Thyroid gland (tissue), 4 donors: ENCODE measurements around the gene TYSND1. TPM values are rescaled to one million over a fixed set of nuclear protein-coding genes. Genes with fewer than 3 reads are reported as not detected.
A peak's percentile ranks its signal among the peaks of the same experiment; 100 is the strongest.

Source experiments
- DNase-seq, 2 donors: peaks; one replicate each; pipeline ENCODE4 v3.0.0-alpha.2; 2019
- H3K27ac ChIP-seq, 3 donors: fragments of 200-600 bp; sonication (generic); 1 replicate in 2 of 3; 2 replicates in 1 of 3; pipeline ENCODE4 v1.5.1; 2016 to 2019; ENCODE audit warnings: mild to moderate bottlenecking in 1 of 3, moderate library complexity in 1 of 3
- H3K27me3 ChIP-seq: fragments of 200-600 bp; sonication (generic); one replicate; pipeline ENCODE4 v1.5.1; 2019
- H3K36me3 ChIP-seq, 2 donors: fragments of 200-600 bp; sonication (generic); one replicate each; pipeline ENCODE4 v1.5.1; 2016 to 2019
- H3K4me1 ChIP-seq, 2 donors: fragments of 200-600 bp; sonication (generic); one replicate each; pipeline ENCODE4 v1.5.1; 2017 to 2019
- H3K4me3 ChIP-seq, 3 donors: fragments of 200-600 bp; sonication (generic); replicated peaks in 1 of 3; 1 replicate in 2 of 3; 2 replicates in 1 of 3; pipeline ENCODE4 v1.5.1; 2016; ENCODE audit warnings: mild to moderate bottlenecking in 1 of 3
- H3K9me3 ChIP-seq: fragments of 200-600 bp; sonication (generic); one replicate; pipeline ENCODE4 v1.5.1; 2017
- CTCF ChIP-seq, 6 experiments: fragments of 200-600 bp in 3 of 6; fragments of 450-650 bp in 3 of 6; sonication (generic) in 3 of 6; IDR thresholded peaks; one replicate each; pipeline ENCODE4 v1.5.1; 2016 to 2019; ENCODE audit warnings: antibody characterized with exemption in 6 of 6, mild to moderate bottlenecking in 2 of 6, inconsistent platforms in 1 of 6, moderate library complexity in 1 of 6
- POLR2A ChIP-seq, 2 donors: fragments of 450-650 bp; IDR thresholded peaks; one replicate each; pipeline ENCODE4 v1.6.1; 2017; ENCODE audit warnings: antibody characterized with exemption in 2 of 2, mild to moderate bottlenecking in 2 of 2, moderate library complexity in 1 of 2
- WGBS, 2 donors: methylation state at CpG; one replicate each; pipeline ENCODE4 v1.1.5; 2017; 5-methylcytosine and 5-hydroxymethylcytosine counted together
- intact Hi-C: fragments of 100-400 bp; cut with DNase I; formaldehyde crosslinking; loops from one replicate; pipeline ENCODE4 v1.15.1; 2023
- total RNA-seq, 4 donors: library from RNA; depleted of rRNA; stranded (reverse); fragments of >200 nt; gene quantifications; one replicate each; pipeline ENCODE4 v1.2.3, GENCODE V29; 2016

TYSND1 gene
- total RNA-seq, 4 donors from 2014 or later = 17.1 to 31.2 (median 25.1) TPM

DNA sequence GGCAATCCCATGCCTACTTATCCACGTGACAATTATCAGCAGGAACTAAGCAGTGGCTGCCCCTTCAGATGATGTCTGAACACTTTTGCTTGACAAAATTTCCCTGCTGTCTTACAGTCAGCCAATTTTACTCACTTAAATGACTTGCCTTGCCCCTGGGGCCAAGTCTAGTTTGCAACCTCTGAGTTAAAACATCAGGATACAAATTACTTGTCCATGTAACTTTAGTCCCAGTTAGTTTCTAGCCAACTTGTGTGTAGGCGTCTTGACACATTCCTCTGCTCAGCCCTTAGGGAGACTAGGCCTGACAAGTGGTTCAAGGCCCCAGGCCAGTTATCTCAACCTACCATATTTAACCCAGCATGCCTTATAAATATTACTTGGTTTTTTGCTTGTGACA lies 11.6 kb upstream of the TYSND1 start:
- Histone ChIP-seq H3K27ac (no peak overlapping the region), H3K9me3 (no peaks in the 10 kb centered on the region), H3K27me3 (no peaks in the 10 kb centered on the region), H3K36me3 (peaks cover 23 to 33% of the 10 kb centered on the region in 2 donors), H3K4me1 (peaks cover 6 to 10% of the 10 kb centered on the region in 2 donors), H3K4me3 (no peak overlapping the region)
- intact Hi-C loops = no loop called here
- no peak for DNase-seq
- TF ChIP-seq CTCF (IDR thresholded peaks at IDR 0.05) (no peak), POLR2A (IDR thresholded peaks at IDR 0.05) (no peak)
- 66 to 72% methylated on average over 2 of the region's 2 CpGs for WGBS, 2 donors

DNA sequence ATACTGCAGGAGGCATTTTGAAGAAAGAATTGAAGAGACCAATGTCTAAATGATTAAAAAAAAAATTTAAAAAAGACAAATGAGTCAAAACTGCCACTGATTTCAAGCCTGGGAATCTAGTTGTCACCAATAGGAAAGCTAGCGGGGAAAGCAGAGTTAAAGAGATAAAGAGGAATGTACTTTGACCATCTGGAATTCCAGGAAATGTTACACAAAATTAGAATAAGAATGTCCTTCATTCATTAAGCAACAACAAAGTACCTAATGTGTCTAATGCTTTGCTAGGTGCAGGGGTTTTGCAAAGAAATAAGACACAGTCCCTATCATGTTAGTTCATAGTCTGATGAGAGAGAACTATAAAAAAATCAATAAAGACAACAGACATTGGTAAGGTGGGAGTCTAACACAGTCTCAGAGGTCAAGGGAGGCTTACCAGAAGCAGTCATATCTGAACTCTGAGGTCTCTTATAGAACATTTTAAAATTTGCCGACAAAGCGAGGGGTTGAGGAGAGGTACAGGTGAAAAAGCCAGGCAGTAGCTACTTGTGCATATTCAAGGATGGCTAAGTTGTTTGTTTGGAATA lies 8.8 kb upstream of the TYSND1 start:
- Histone ChIP-seq H3K4me1 (no peaks in the 10 kb centered on the region), H3K36me3 (peaks cover 43 to 56% of the 10 kb centered on the region in 2 donors), H3K9me3 (no peaks in the 10 kb centered on the region), H3K27ac (no peak overlapping the region), H3K4me3 (no peak overlapping the region), H3K27me3 (no peaks in the 10 kb centered on the region)
- 63 to 65% methylated on average over 3 of the region's 3 CpGs for WGBS, 2 donors
- intact Hi-C loops = no loop called here
- no peak for DNase-seq
- no peak for TF ChIP-seq POLR2A (IDR thresholded peaks at IDR 0.05)
- TF ChIP-seq CTCF (IDR thresholded peaks at IDR 0.05) = no peak

DNA sequence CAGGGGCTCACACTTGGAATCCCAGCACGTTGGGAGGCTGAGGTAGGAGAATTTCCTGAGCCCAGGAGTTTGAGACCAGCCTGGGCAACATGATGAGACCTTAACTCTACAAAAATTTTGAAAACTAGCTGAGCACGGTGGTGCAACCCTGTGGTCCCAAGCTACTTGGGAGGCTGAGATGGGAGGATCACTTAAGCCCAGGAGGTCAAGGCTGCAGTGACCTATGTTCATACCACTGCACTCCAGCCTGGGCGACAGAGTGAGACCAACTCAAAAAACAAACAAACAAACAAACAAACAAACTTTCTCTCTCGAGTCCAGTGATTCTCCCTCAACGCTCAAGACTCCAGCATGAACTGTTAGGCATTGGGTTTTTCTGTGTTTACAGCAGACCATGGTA lies 2.0 kb upstream of the TYSND1 start:
- intact Hi-C loops = no loop called here

DNA sequence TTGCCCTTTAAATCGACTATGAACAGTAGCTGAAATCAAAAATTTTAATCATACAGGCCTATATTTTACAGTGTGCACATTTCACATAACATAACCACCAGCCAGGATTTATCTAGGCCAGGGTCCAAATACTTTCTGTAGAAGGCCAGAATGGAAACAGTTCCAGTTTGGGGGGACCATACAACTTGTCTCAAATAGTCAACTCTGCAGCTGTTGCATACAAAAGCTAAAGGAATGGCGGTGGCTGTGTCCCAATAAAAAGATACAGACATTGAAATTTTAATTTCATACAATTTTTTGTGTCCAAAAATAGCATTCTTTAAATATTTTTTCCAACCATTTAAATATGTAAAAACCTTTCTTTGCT lies 742 bp upstream of the TYSND1 start:
- Histone ChIP-seq H3K9me3 (no peaks in the 10 kb centered on the region), H3K36me3 (peaks cover 11 to 20% of the 10 kb centered on the region in 2 donors), H3K4me1 (peaks cover 13 to 17% of the 10 kb centered on the region in 2 donors), H3K27ac (peak overlapping the region; percentile 77 to 93 (median 87)), H3K4me3 (no peak overlapping the region), H3K27me3 (no peaks in the 10 kb centered on the region)
- TF ChIP-seq POLR2A (IDR thresholded peaks at IDR 0.05) (no peak), CTCF (IDR thresholded peaks at IDR 0.05) (no peak)
- WGBS, 2 donors = 45% methylated on average over 2 of the region's 2 CpGs
- DNase-seq = no peak
- intact Hi-C loops = no loop called here

More for the DNA sequence above, 2.0 kb upstream of the TYSND1 start:
- H3K27ac ChIP-seq = no peak overlapping the region
- no peak overlapping the region for H3K4me3 ChIP-seq
- WGBS, 2 donors = 92 to 96% methylated on average over 5 of the region's 5 CpGs
- TF ChIP-seq POLR2A (IDR thresholded peaks at IDR 0.05) (no peak), CTCF (IDR thresholded peaks at IDR 0.05) (no peak)
- no peaks in the 10 kb centered on the region for H3K27me3 ChIP-seq
- peaks cover 21 to 33% of the 10 kb centered on the region in 2 donors for H3K36me3 ChIP-seq
- H3K4me1 ChIP-seq = peaks cover 13 to 17% of the 10 kb centered on the region in 2 donors
- H3K9me3 ChIP-seq = no peaks in the 10 kb centered on the region
- DNase-seq = no peak

- peaks cover 0 to 9% of the 10 kb centered on the region in 2 donors for H3K36me3 ChIP-seq
- 0% methylated on average over 4 to 5 of the region's 98 CpGs for whole genome bisulfite sequencing, 2 donors
- H3K4me1 ChIP-seq = peaks cover 13 to 17% of the 10 kb centered on the region in 2 donors
- peak overlapping the region; percentile 65 to 93 (median 87) for H3K27ac ChIP-seq
- peak; percentile 60 to 66 for DNase-seq
- TF ChIP-seq POLR2A (IDR thresholded peaks at IDR 0.05) (peak in 1 of 2 donors; percentile 31), CTCF (IDR thresholded peaks at IDR 0.05) (peak; percentile 22 to 65 (median 40))
- H3K27me3 ChIP-seq = no peaks in the 10 kb centered on the region
- intact Hi-C loops = no loop called here
- no peaks in the 10 kb centered on the region for H3K9me3 ChIP-seq
- H3K4me3 ChIP-seq = peak overlapping the region; percentile 65 to 96 (median 71)
Measured at GRCh38 chr10:70145666-70146488, 623 bp downstream of the TYSND1 start.
